Stomach (tissue), 9 donors: Measurements from ENCODE around the gene SCUBE3. TPM values are rescaled to one million over a fixed set of nuclear protein-coding genes. Genes with fewer than 3 reads are reported as not detected.

Experiments
- DNase-seq, 2 donors: peaks; one replicate each; pipeline versions ENCODE4 v3.0.0 to v3.0.0-alpha.2; 2013 to 2019
- H3K27ac ChIP-seq, 5 donors: fragments of 200-600 bp in 4 of 5; sonication (generic) in 4 of 5; one replicate each; pipeline ENCODE4 v1.5.1; 2013 to 2019; ENCODE audit warnings: mild to moderate bottlenecking in 1 of 5, moderate library complexity in 1 of 5
- H3K27me3 ChIP-seq, 3 donors: fragments of 200-600 bp; sonication (generic); one replicate each; pipeline ENCODE4 v1.5.1; 2017 to 2019; ENCODE audit warnings: mixed run types in 1 of 3
- H3K36me3 ChIP-seq, 4 donors: fragments of 200-600 bp; sonication (generic); 1 replicate in 3 of 4; 2 replicates in 1 of 4; pipeline ENCODE4 v1.5.1; 2016 to 2019
- H3K4me1 ChIP-seq, 4 donors: fragments of 200-600 bp; sonication (generic); one replicate each; pipeline ENCODE4 v1.5.1; 2016 to 2019
- H3K4me3 ChIP-seq, 4 donors: fragments of 200-600 bp; sonication (generic) in 3 of 4; one replicate each; pipeline ENCODE4 v1.5.1; 2016 to 2019; ENCODE audit warnings: mild to moderate bottlenecking in 1 of 4
- H3K9me3 ChIP-seq, 4 donors: fragments of 200-600 bp; sonication (generic); one replicate each; pipeline ENCODE4 v1.5.1; 2016 to 2019
- EP300 ChIP-seq: sonication (generic); formaldehyde crosslinking; IDR thresholded peaks from one replicate; pipeline ENCODE4 v1.6.1; 2017; ENCODE audit warnings: antibody characterized with exemption
- POLR2A ChIP-seq, 4 donors: fragments of 450-650 bp; IDR thresholded peaks; one replicate each; pipeline ENCODE4 v1.6.1; 2016; ENCODE audit warnings: antibody characterized with exemption in 4 of 4, control low read depth in 2 of 4, mild to moderate bottlenecking in 1 of 4, moderate library complexity in 1 of 4
- POLR2AphosphoS5 ChIP-seq, 3 donors: sonication (generic); formaldehyde crosslinking; IDR thresholded peaks; one replicate each; pipeline ENCODE4 v1.6.1; 2016; ENCODE audit warnings: antibody characterized with exemption in 3 of 3
- WGBS, 5 donors: extraction: QIAGEN DNeasy Blood & Tissue Kit in 3 of 5; methylation state at CpG; one replicate each; pipeline versions ENCODE4 v1.1.5 to v1.1.7; 2013 to 2018; 5-methylcytosine and 5-hydroxymethylcytosine counted together
- intact Hi-C: fragments of 100-400 bp; cut with DNase I; formaldehyde crosslinking; loops from one replicate; pipeline ENCODE4 v1.15.1; 2023; ENCODE audit warnings: low total_unique reads
- polyA plus RNA-seq, 3 donors: library from polyadenylated mRNA; stranded (reverse); fragments of 200-250 nt; gene quantifications; one replicate each; pipeline ENCODE4 v1.2.3, GENCODE V29; 2013
- total RNA-seq, 5 donors: library from RNA; depleted of rRNA; stranded (reverse); fragments of >200 nt; gene quantifications; one replicate each; pipeline versions ENCODE4 v1.1.0 to v1.2.3, GENCODE V29; 2014 to 2016
- TF ChIP-seq, protein P1 (sequence below), 7 experiments: fragments of 450-650 bp in 4 of 7; fragments of 200-600 bp in 3 of 7; sonication (generic) in 3 of 7; IDR thresholded peaks; one replicate each; pipeline ENCODE4 v1.5.1; 2016 to 2019; ENCODE audit warnings: antibody characterized with exemption in 7 of 7, control low read depth in 2 of 7, mild to moderate bottlenecking in 1 of 7
- donor health status: healthy with polysubstance abuse.
- donor health status: Bipolar disorder and iron deficiency.
- donor health status: healthy.

The SCUBE3 gene
- total and polyA plus RNA-seq, 8 donors: 0.15 to 2.3 (median 0.31) TPM; not detected in 1

DNA sequence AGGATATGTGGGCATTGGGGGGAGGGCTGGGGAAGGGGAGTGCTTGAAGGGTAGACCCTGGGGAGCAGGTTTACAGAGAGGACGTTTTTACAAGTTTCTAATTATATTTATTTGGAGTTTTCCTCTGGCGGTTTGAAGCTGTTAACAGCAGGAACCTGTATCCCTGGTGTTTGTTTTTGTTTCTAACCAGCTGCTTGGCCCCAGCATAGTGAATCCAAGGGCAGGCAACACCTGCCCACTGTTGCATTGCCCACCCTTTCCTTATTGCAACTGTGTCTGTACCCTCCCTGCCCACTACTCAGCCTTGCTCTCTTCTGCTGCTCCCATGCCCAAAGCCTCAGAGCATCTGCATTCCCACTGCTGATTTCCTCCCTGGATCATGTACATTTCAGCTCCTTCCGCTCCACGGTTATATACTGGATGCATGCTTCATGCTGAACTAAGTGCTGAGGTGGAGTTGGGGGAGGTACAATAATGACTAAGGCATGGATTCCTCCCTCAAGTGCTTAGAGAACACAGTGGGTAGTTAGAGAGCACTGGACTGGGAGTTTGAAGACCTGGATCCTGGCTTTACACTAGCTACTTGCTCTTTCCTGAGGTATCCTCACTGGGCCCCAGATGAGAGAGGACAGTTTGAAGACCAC, 6.0 kb downstream of the SCUBE3 start:
- TF ChIP-seq EP300 (no peak), POLR2A (IDR thresholded peaks at IDR 0.05) (no peak), POLR2AphosphoS5 (IDR thresholded peaks at IDR 0.05) (no peak)
- TF ChIP-seq, protein P1, sequence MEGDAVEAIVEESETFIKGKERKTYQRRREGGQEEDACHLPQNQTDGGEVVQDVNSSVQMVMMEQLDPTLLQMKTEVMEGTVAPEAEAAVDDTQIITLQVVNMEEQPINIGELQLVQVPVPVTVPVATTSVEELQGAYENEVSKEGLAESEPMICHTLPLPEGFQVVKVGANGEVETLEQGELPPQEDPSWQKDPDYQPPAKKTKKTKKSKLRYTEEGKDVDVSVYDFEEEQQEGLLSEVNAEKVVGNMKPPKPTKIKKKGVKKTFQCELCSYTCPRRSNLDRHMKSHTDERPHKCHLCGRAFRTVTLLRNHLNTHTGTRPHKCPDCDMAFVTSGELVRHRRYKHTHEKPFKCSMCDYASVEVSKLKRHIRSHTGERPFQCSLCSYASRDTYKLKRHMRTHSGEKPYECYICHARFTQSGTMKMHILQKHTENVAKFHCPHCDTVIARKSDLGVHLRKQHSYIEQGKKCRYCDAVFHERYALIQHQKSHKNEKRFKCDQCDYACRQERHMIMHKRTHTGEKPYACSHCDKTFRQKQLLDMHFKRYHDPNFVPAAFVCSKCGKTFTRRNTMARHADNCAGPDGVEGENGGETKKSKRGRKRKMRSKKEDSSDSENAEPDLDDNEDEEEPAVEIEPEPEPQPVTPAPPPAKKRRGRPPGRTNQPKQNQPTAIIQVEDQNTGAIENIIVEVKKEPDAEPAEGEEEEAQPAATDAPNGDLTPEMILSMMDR (IDR thresholded peaks at IDR 0.05): no peak
- no peak for DNase-seq
- H3K36me3 ChIP-seq: no peaks in the 10 kb centered on the region
- no peaks in the 10 kb centered on the region for H3K9me3 ChIP-seq
- 64 to 68% (median 67%) methylated on average over 4 of the region's 4 CpGs for WGBS, 5 donors
- intact Hi-C loops: no loop called here
- no peak overlapping the region for H3K27ac ChIP-seq
- H3K4me1 ChIP-seq: peaks cover 2 to 11% (median 5%) of the 10 kb centered on the region in 4 donors
- H3K4me3 ChIP-seq: no peak overlapping the region
- H3K27me3 ChIP-seq: peaks cover 0 to 45% (median 10%) of the 10 kb centered on the region in 3 donors

- H3K27me3 ChIP-seq: peaks cover 0 to 35% (median under 1%) of the 10 kb centered on the region in 3 donors
Observed at GRCh38 chr6:35220711-35221110, 7.0 kb downstream of the SCUBE3 start.

DNA sequence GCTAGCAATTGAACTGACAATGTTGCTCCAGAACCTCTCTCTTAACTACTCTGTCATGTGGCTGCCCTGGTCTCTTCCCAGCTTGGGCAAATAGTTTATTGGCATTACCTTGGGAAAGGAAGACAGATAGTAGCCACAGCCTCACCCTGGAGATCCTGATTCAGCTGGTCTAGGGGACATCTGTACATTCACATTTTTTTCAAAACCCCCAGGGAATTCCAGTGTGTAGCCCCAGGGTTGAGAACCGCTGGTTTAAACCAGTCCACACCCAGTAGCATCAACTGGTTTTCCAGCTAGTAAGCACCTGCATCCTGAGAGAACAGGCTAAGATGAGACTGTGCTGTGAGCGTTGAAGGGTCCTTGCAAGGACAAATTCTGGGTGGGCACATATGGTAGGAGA, 9.6 kb downstream of the SCUBE3 start:
- H3K9me3 ChIP-seq: no peaks in the 10 kb centered on the region
- intact Hi-C loops: no loop called here
- no peak overlapping the region for H3K4me3 ChIP-seq
- peaks cover 0 to 15% (median 0%) of the 10 kb centered on the region in 3 donors for H3K27me3 ChIP-seq
- TF ChIP-seq POLR2AphosphoS5 (IDR thresholded peaks at IDR 0.05) (no peak), POLR2A (IDR thresholded peaks at IDR 0.05) (no peak), EP300 (no peak)
- TF ChIP-seq, protein P1 (IDR thresholded peaks at IDR 0.05): no peak
- WGBS, 5 donors: 67 to 93% (median 82%) methylated on average over 2 of the region's 2 CpGs
- H3K4me1 ChIP-seq: no peaks in the 10 kb centered on the region
- H3K27ac ChIP-seq: no peak overlapping the region
- DNase-seq: no peak
- H3K36me3 ChIP-seq: no peaks in the 10 kb centered on the region

More at GRCh38 chr6:35220711-35221110, 7.0 kb downstream of the SCUBE3 start:
- no peak overlapping the region for H3K4me3 ChIP-seq
- WGBS, 5 donors: 79 to 100% (median 96%) methylated on average over 1 of the region's 1 CpG
- intact Hi-C loops: no loop called here
- no peak for DNase-seq
- peaks cover 0 to 5% (median 0%) of the 10 kb centered on the region in 4 donors for H3K4me1 ChIP-seq
- H3K36me3 ChIP-seq: no peaks in the 10 kb centered on the region
- no peaks in the 10 kb centered on the region for H3K9me3 ChIP-seq
- no peak for TF ChIP-seq POLR2AphosphoS5 (IDR thresholded peaks at IDR 0.05)
- TF ChIP-seq, protein P1 (IDR thresholded peaks at IDR 0.05): no peak
- no peak for TF ChIP-seq EP300
- TF ChIP-seq POLR2A (IDR thresholded peaks at IDR 0.05): no peak
- H3K27ac ChIP-seq: no peak overlapping the region

GRCh38 chr6:35224720-35225119, 11.0 kb downstream of the SCUBE3 start:
- TF ChIP-seq, protein P1 (IDR thresholded peaks at IDR 0.05): no peak
- TF ChIP-seq POLR2AphosphoS5 (IDR thresholded peaks at IDR 0.05): no peak
- no peak for TF ChIP-seq POLR2A (IDR thresholded peaks at IDR 0.05)
- TF ChIP-seq EP300: no peak
- Histone ChIP-seq H3K27ac (no peak overlapping the region), H3K4me3 (no peak overlapping the region), H3K36me3 (no peaks in the 10 kb centered on the region), H3K9me3 (no peaks in the 10 kb centered on the region), H3K4me1 (no peaks in the 10 kb centered on the region), H3K27me3 (peaks cover 0 to 10% (median 0%) of the 10 kb centered on the region in 3 donors)
- intact Hi-C loops: no loop called here
- DNase-seq: no peak
- 81 to 91% (median 83%) methylated on average over 4 of the region's 4 CpGs for WGBS, 5 donors
